Measurements from ENCODE around the gene BIRC6.

The BIRC6 gene

DNA sequence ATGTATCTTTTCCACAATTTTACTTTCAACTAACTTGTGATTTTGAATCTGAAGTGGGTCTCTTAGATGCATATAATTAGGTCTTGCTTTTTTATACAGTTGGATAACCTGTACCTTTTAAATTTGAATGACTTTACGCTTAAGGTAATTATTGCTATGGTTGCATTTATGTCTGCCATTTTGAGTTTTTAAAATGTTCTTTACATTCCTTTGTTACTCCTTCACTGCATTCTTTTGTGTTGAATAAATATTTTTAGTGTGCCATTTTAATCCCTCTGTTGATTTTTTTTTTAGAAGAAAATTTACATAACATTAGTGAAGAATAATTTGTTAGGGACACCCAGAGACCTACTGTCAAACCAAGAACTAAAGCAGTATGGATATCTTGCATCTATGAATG, 65.3 kb downstream of the BIRC6 start:
- no peak for DNase-seq (ENCODE audit: extremely low spot score)
- POLR2A ChIA-PET = no interaction called here
- CTCF ChIA-PET = no interaction called here
- TF ChIP-seq, protein P1, sequence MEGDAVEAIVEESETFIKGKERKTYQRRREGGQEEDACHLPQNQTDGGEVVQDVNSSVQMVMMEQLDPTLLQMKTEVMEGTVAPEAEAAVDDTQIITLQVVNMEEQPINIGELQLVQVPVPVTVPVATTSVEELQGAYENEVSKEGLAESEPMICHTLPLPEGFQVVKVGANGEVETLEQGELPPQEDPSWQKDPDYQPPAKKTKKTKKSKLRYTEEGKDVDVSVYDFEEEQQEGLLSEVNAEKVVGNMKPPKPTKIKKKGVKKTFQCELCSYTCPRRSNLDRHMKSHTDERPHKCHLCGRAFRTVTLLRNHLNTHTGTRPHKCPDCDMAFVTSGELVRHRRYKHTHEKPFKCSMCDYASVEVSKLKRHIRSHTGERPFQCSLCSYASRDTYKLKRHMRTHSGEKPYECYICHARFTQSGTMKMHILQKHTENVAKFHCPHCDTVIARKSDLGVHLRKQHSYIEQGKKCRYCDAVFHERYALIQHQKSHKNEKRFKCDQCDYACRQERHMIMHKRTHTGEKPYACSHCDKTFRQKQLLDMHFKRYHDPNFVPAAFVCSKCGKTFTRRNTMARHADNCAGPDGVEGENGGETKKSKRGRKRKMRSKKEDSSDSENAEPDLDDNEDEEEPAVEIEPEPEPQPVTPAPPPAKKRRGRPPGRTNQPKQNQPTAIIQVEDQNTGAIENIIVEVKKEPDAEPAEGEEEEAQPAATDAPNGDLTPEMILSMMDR (IDR thresholded peaks at IDR 0.05; ENCODE audit: control extremely low read depth, extremely low read depth, low read depth, missing control alignments) = no peak

DNA sequence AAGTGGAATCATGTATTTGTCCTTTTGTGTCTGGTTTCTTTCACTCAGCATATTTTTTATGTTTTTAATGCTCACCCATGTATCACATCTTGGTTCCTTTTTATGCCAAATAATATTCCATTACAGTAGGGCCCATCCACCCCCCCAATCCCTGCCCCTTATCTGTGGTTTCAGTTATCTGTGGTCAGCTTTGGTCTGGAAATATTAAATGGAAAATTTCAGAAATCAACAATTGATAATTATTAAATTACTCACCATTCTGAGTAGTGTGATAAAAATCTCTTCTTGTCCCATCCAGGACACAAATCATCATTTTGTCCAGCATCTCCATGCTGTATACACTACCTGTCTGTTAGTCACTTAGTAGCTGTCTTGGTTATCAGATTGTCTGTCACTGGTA, 66.7 kb downstream of the BIRC6 start:
- no peak for DNase-seq (ENCODE audit: extremely low spot score)
- ChIA-PET POLR2A (no interaction called here), CTCF (no interaction called here)
- TF ChIP-seq, protein P1 (IDR thresholded peaks at IDR 0.05; ENCODE audit: control extremely low read depth, extremely low read depth, low read depth, missing control alignments) = no peak

DNA sequence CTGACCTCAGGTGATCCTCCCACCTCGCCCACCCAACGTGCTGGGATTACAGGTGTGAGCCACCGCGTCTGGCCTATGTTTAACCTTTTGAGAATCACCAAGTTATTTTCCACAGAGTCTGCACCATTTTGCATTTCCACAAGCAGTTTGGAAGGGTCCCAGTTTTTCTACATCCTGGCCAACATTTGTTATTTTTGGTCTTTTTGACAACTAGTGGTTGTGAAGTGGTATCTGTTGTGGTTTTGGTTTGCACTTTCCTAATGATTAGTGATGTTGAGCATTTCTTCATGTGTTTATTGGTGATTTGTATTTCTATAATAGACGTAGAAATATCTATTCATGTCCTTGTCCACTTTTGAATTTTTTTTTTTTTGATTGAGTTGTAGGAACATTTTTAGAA, 67.9 kb downstream of the BIRC6 start:
- no peak for DNase-seq (ENCODE audit: extremely low spot score)
- CTCF ChIA-PET = no interaction called here
- TF ChIP-seq, protein P1 (IDR thresholded peaks at IDR 0.05; ENCODE audit: control extremely low read depth, extremely low read depth, low read depth, missing control alignments) = no peak
- POLR2A ChIA-PET = no interaction called here

DNA sequence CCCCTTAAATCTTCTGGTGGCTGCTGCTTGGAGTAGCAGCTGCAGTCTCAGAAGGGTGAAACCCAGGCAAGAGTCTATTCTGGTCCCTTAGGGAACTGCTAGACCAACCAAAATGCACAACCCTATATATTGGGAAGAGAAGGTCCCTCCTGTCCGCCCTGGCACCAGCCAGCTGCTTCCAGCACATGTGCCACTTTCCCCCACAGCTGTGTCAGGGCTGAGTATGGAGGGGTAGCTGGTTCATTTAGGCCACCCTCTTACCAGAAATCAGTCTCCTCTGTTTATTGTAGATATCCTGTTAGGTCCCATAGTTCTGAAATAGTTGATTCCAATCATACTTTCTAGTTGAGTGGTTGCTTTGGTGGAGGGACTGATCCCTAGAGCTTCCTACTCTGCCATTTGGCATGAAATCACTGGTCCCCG, 68.9 kb downstream of the BIRC6 start:
- TF ChIP-seq, protein P1 (IDR thresholded peaks at IDR 0.05; ENCODE audit: control extremely low read depth, extremely low read depth, low read depth, missing control alignments) = no peak
- POLR2A ChIA-PET = no interaction called here
- CTCF ChIA-PET = no interaction called here
- no peak for DNase-seq (ENCODE audit: extremely low spot score)

DNA sequence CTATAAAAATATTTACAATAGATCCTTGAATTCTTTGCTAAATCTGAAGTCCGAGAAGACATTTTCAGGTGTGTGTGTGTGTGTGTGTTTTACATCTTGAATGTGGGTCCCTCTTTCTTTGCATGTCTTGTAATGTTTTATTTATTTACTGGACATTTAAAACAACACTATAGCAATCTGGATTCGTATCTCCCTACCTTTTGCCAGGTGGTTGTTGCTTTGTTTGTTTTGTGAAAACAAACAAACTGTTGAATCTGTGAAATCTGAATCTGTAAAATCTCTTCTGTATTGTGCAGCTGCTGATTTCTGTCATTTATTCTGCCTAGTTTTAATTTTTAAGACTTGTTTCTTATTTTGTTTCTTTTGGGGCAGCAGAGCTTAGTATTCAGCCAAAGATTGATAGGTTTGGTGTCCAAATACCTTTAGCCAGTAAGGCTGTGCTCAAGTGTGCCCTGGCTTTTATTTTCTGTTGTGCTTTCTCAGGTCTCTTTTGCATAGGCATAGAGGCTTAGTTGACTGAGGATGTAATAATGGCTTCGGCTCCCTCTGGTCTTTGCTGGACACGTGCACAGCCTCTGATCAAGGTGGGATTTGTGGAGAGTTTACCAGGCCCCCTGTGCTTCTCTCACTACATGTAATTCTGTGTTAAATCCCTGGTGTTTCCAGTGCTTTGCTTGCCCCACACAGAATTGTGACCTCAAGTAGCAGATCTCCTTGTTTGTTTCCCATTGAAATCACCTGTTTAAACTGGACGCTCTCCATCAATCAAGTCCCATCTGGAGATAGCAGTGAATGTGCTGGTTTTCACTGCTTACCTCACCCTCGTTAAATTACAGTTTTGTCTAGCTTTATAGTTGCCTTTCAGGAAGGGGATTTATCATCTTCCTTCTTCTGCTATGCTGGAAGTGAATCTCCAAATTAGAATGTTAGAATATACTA, 71.1 kb downstream of the BIRC6 start:
- DNase-seq (ENCODE audit: extremely low spot score) = no peak
- TF ChIP-seq, protein P1 (IDR thresholded peaks at IDR 0.05; ENCODE audit: control extremely low read depth, extremely low read depth, low read depth, missing control alignments) = no peak
- ChIA-PET POLR2A (no interaction called here), CTCF (interaction anchor here (1.2 to 1.5 kb wide), 2 partner anchors 13 to 25 kb away, joined by 3 to 5 read pairs; no protein-coding TSS in a partner anchor)

DNA sequence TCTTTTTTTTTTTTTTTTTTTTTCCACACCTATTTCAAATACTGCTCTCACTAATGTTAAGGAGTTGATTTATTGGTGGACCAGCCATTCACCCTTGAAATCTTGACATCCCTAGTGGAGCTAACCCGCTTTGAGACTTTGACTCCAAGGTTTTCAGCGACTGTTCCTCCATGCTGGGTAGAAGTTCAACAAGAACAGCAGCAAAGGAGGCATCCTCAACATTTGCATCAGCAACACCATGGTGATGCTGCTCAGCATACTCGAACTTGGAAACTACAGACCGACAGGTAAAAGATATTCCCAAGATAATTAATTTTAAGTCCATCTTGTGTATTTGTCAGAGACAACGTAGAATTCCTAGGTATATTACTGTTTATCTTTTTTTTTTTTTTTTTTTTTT, 74.0 kb downstream of the BIRC6 start:
- CTCF ChIA-PET = no interaction called here
- POLR2A ChIA-PET = no interaction called here
- DNase-seq (ENCODE audit: extremely low spot score) = no peak
- TF ChIP-seq, protein P1 (IDR thresholded peaks at IDR 0.05; ENCODE audit: control extremely low read depth, extremely low read depth, low read depth, missing control alignments) = no peak
